IMR-90 (cell line): ENCODE results near the gene NINJ2. TPM values are rescaled to one million over a fixed set of nuclear protein-coding genes. Genes with fewer than 3 reads are reported as not detected.

Source experiments
- ATAC-seq: fragments of 200-7000 bp; cut with Tn5 transposase; 2 replicates; pipeline ENCODE4 v1.9.1; 2020; ENCODE audit warnings: low read depth, mild to moderate bottlenecking, moderate library complexity
- BruUV-seq: library from RNA; stranded (reverse); fragments of 400-500 nt; replicated peaks from 2 replicates; lab custom pipeline; 2021; lab: Mats Ljungman, UMichigan
- CTCF ChIA-PET: fragments of 300-600 bp; formaldehyde crosslinking; extraction: SDS; loops from one replicate; lab custom pipeline; 2021; ENCODE audit warnings: antibody characterized with exemption; lab: Yijun Ruan, JAX
- POLR2A ChIA-PET: fragments of 300-600 bp; sonication (Branson Sonifier 250); formaldehyde crosslinking; loops from one replicate; lab custom pipeline; 2022; ENCODE audit warnings: antibody characterized with exemption; ENCODE audit not compliant: unreplicated experiment; lab: Charles Lee
- DNase-seq: peaks from one replicate; pipeline ENCODE4 v3.0.0; 2013
- H2AFZ ChIP-seq: replicated peaks from 2 replicates; pipeline ENCODE3; 2013; ENCODE audit warnings: low read length, mild to moderate bottlenecking; ENCODE audit not compliant: poor library complexity
- H2AK5ac ChIP-seq: 2 replicates; pipeline ENCODE4 v1.6.1; 2013; ENCODE audit warnings: low read depth, low read length, inconsistent platforms
- H2AK9ac ChIP-seq: replicated peaks from 2 replicates; pipeline ENCODE3; 2013; ENCODE audit warnings: mild to moderate bottlenecking, low read depth, low read length, moderate library complexity; ENCODE audit not compliant: poor library complexity
- H2BK120ac ChIP-seq: 2 replicates; pipeline ENCODE4 v1.6.1; 2013; ENCODE audit warnings: low read depth, low read length, inconsistent platforms
- H2BK15ac ChIP-seq: 3 replicates; pipeline ENCODE4 v1.6.1; 2013; ENCODE audit warnings: low read depth, low read length, inconsistent platforms
- H2BK20ac ChIP-seq: 2 replicates; pipeline ENCODE4 v1.6.1; 2013; ENCODE audit warnings: low read depth, mild to moderate bottlenecking, inconsistent platforms, low read length, moderate library complexity
- H2BK5ac ChIP-seq: 2 replicates; pipeline ENCODE4 v1.6.1; 2013; ENCODE audit warnings: mild to moderate bottlenecking, low read depth, low read length, inconsistent platforms; ENCODE audit not compliant: poor library complexity, severe bottlenecking
- H3K14ac ChIP-seq: replicated peaks from 2 replicates; pipeline ENCODE4 v1.6.1; 2013; ENCODE audit warnings: low read depth, low read length, inconsistent platforms
- H3K18ac ChIP-seq: 2 replicates; pipeline ENCODE4 v1.6.1; 2013; ENCODE audit warnings: low read depth, low read length, control low read depth
- H3K23ac ChIP-seq: 2 replicates; pipeline ENCODE4 v1.6.1; 2013; ENCODE audit warnings: low read depth, low read length, inconsistent platforms
- H3K27ac ChIP-seq: 2 replicates; pipeline ENCODE4 v1.5.1; 2013; ENCODE audit warnings: mild to moderate bottlenecking, control low read depth, low read length; ENCODE audit not compliant: insufficient read depth
- H3K27me3 ChIP-seq: 2 replicates; pipeline ENCODE4 v1.6.1; 2013; ENCODE audit warnings: low read length; ENCODE audit not compliant: control insufficient read depth, insufficient read depth
- H3K36me3 ChIP-seq: 2 replicates; pipeline ENCODE4 v1.6.1; 2013; ENCODE audit warnings: low read length, mixed read lengths; ENCODE audit not compliant: control insufficient read depth, insufficient read depth
- H3K4ac ChIP-seq: 2 replicates; pipeline ENCODE4 v1.6.1; 2013; ENCODE audit warnings: low read depth, low read length, inconsistent platforms
- H3K4me1 ChIP-seq: 2 replicates; pipeline ENCODE4 v1.6.1; 2013; ENCODE audit warnings: low read length, mixed read lengths; ENCODE audit not compliant: control insufficient read depth, insufficient read depth
- H3K4me2 ChIP-seq: 2 replicates; pipeline ENCODE4 v1.6.1; 2013; ENCODE audit warnings: low read depth, mild to moderate bottlenecking, control low read depth, low read length, moderate library complexity
- H3K4me3 ChIP-seq: 2 replicates; pipeline ENCODE4 v1.5.1; 2013; ENCODE audit warnings: low read depth, mild to moderate bottlenecking, control low read depth, low read length, moderate library complexity; ENCODE audit not compliant: insufficient read depth
- H3K56ac ChIP-seq: 2 replicates; pipeline ENCODE4 v1.6.1; 2013; ENCODE audit warnings: low read length, inconsistent platforms; ENCODE audit not compliant: insufficient read depth; ENCODE audit errors: extremely low read depth
- H3K79me1 ChIP-seq, 2 experiments: 2 replicates each; pipeline ENCODE4 v1.6.1; 2013; ENCODE audit warnings: low read length in 2 of 2, inconsistent platforms in 1 of 2, low read depth in 1 of 2
- H3K9ac ChIP-seq: 2 replicates; pipeline ENCODE4 v1.6.1; 2013; ENCODE audit warnings: low read depth, low read length, control low read depth
- H3K9me1 ChIP-seq: 2 replicates; pipeline ENCODE4 v1.6.1; 2013; ENCODE audit warnings: low read length, inconsistent platforms; ENCODE audit not compliant: insufficient read depth
- H3K9me3 ChIP-seq: 2 replicates; pipeline ENCODE4 v1.6.1; 2013; ENCODE audit warnings: low read length; ENCODE audit not compliant: control insufficient read depth, insufficient read depth
- H4K20me1 ChIP-seq: 2 replicates; pipeline ENCODE4 v1.6.1; 2013; ENCODE audit warnings: low read length, inconsistent platforms; ENCODE audit not compliant: insufficient read depth
- H4K5ac ChIP-seq: 2 replicates; pipeline ENCODE4 v1.6.1; 2013; ENCODE audit warnings: mild to moderate bottlenecking, low read depth, low read length, control low read depth
- H4K8ac ChIP-seq, 2 experiments: 2 replicates each; pipeline ENCODE4 v1.6.1; 2013; ENCODE audit warnings: low read depth in 2 of 2, low read length in 2 of 2, control low read depth in 1 of 2, inconsistent platforms in 1 of 2
- H4K91ac ChIP-seq: 2 replicates; pipeline ENCODE4 v1.6.1; 2013; ENCODE audit warnings: low read depth, low read length, inconsistent platforms; ENCODE audit not compliant: insufficient read depth
- BHLHE40 ChIP-seq: fragments of 150-350 bp; IDR thresholded peaks from 2 replicates; pipeline ENCODE4 v1.6.1; 2016; ENCODE audit warnings: mild to moderate bottlenecking, low read depth, low read length
- CEBPB ChIP-seq: IDR thresholded peaks from 2 replicates; pipeline ENCODE4 v1.6.1; 2012; ENCODE audit warnings: low read depth, low read length, improper control_type of control experiment
- FOS ChIP-seq: fragments of 150-350 bp; IDR thresholded peaks from 2 replicates; pipeline ENCODE4 v1.6.1; 2016; ENCODE audit warnings: low read depth, low read length
- MAFK ChIP-seq: IDR thresholded peaks from 2 replicates; pipeline ENCODE4 v1.6.1; 2012; ENCODE audit warnings: low read depth, low read length, improper control_type of control experiment
- MAZ ChIP-seq: IDR thresholded peaks from 2 replicates; pipeline ENCODE4 v1.6.1; 2012; ENCODE audit warnings: low read depth, mild to moderate bottlenecking, low read length, improper control_type of control experiment, moderate library complexity, borderline replicate concordance
- NFE2L2 ChIP-seq: fragments of 150-350 bp; IDR thresholded peaks from 2 replicates; pipeline ENCODE4 v1.6.1; 2016; ENCODE audit warnings: low read depth, mild to moderate bottlenecking, low read length
- POLR2A ChIP-seq: IDR thresholded peaks from 2 replicates; pipeline ENCODE4 v1.6.1; 2012; ENCODE audit warnings: mild to moderate bottlenecking, low read depth, low read length
- RAD21 ChIP-seq: IDR thresholded peaks from 2 replicates; pipeline ENCODE4 v1.6.1; 2012; ENCODE audit warnings: low read length, improper control_type of control experiment
- RCOR1 ChIP-seq: IDR thresholded peaks from 2 replicates; pipeline ENCODE4 v1.6.1; 2012; ENCODE audit warnings: mild to moderate bottlenecking, low read length, improper control_type of control experiment; ENCODE audit not compliant: insufficient replicate concordance
- SMC3 ChIP-seq: fragments of 150-350 bp; IDR thresholded peaks from 2 replicates; pipeline ENCODE4 v1.6.1; 2016; ENCODE audit warnings: low read depth, mild to moderate bottlenecking, antibody characterized with exemption, low read length, moderate library complexity
- USF2 ChIP-seq: fragments of 150-350 bp; IDR thresholded peaks from 2 replicates; pipeline ENCODE4 v1.6.1; 2017; ENCODE audit warnings: mild to moderate bottlenecking, antibody characterized with exemption, low read length, low read depth
- WGBS, 2 experiments: methylation state at CpG; one replicate each; pipeline versions ENCODE4 v1.1.5 to v1.1.7; 2013; ENCODE audit warnings: missing lambda C conversion rate in 2 of 2; ENCODE audit not compliant: insufficient read length in 1 of 2; ENCODE audit errors: extremely low coverage in 2 of 2; 5-methylcytosine and 5-hydroxymethylcytosine counted together
- dilution Hi-C: fragments of 300-500 bp; cut with HindIII; formaldehyde crosslinking; loops from one replicate; pipeline ENCODE4 v1.14.3; 2018; ENCODE audit warnings: low sequenced_read_pairs; ENCODE audit not compliant: unreplicated experiment
- in situ Hi-C: fragments of 300-500 bp; cut with MboI; formaldehyde crosslinking; loops from 3 replicates; pipeline ENCODE4 v1.14.3; 2019; ENCODE audit warnings: low sequenced_read_pairs, inconsistent platforms, mixed read lengths
- intact Hi-C: fragments of 100-400 bp; cut with micrococcal nuclease; formaldehyde crosslinking; loops from 2 replicates; pipeline ENCODE4 v1.10.0; 2022
- polyA plus RNA-seq, 3 experiments: library from polyadenylated mRNA; depleted of rRNA; stranded (reverse); fragments of >200 nt; gene quantifications; 2 replicates each; pipeline ENCODE4 v1.2.3, GENCODE V29; 2012; ENCODE audit warnings: low replicate concordance in 1 of 3
- total RNA-seq: library from RNA; depleted of rRNA; stranded (reverse); fragments of >200 nt; gene quantifications from 2 replicates; pipeline ENCODE4 v1.2.3, GENCODE V29; 2012
- TF ChIP-seq, protein P1 (sequence below): conservative IDR thresholded peaks from 2 replicates; pipeline ENCODE4 v1.5.1; 2012; ENCODE audit warnings: mild to moderate bottlenecking, low read depth, low read length, improper control_type of control experiment

Gene NINJ2
- total and polyA plus RNA-seq, 2 of the 4 experiments (the other 2 are of a cell fraction): not detected

GRCh38 chr12:524167-524951 is 138.9 kb downstream of the NINJ2 start (continued):
- no peak for TF ChIP-seq USF2

GRCh38 chr12:522692-523378 is 140.4 kb downstream of the NINJ2 start:
- no TSS peak for BruUV-seq
- WGBS, 2 experiments: 100% methylated on average over 1 of the region's 7 CpGs; no CpG with 5 or more reads in 1 of the 2 experiments
- intact Hi-C loops (no loop called here), in situ Hi-C loops (no loop called here), dilution Hi-C loops (no loop called here)
- Histone ChIP-seq H3K18ac (no peak overlapping the region), H3K36me3 (no peaks in the 10 kb centered on the region), H2BK5ac (no peak overlapping the region), H2AFZ (no peak overlapping the region), H2BK15ac (no peak overlapping the region), H3K23ac (no peak overlapping the region), H4K91ac (no peak overlapping the region), H3K27me3 (peaks cover 67% of the 10 kb centered on the region), H3K4me2 (no peak overlapping the region), H3K9me3 (no peaks in the 10 kb centered on the region), H3K79me1 (no peaks in the 10 kb centered on the region), H3K56ac (no peak overlapping the region), H3K4ac (no peak overlapping the region), H2AK9ac (no peak overlapping the region), H3K9me1 (0 out of 2 replicates have a peak, but pooled peaks cover 3% of the 10 kb centered on the region), H3K4me1 (no peaks in the 10 kb centered on the region), H2BK20ac (no peak overlapping the region), H3K9ac (no peak overlapping the region), H3K14ac (no peak overlapping the region), H3K27ac (no peak overlapping the region), H3K4me3 (no peak overlapping the region), H4K8ac (no peak overlapping the region), H4K5ac (no peak overlapping the region), H2BK120ac (no peak overlapping the region), H2AK5ac (no peak overlapping the region), H4K20me1 (no peaks in the 10 kb centered on the region)
- DNase-seq (no peak), ATAC-seq (no peak)
- POLR2A ChIA-PET: no interaction called here
- CTCF ChIA-PET: no interaction called here
- no peak for TF ChIP-seq USF2
- no peak for TF ChIP-seq MAZ
- no peak for TF ChIP-seq FOS
- TF ChIP-seq SMC3: no peak
- TF ChIP-seq BHLHE40: no peak
- TF ChIP-seq, protein P1, sequence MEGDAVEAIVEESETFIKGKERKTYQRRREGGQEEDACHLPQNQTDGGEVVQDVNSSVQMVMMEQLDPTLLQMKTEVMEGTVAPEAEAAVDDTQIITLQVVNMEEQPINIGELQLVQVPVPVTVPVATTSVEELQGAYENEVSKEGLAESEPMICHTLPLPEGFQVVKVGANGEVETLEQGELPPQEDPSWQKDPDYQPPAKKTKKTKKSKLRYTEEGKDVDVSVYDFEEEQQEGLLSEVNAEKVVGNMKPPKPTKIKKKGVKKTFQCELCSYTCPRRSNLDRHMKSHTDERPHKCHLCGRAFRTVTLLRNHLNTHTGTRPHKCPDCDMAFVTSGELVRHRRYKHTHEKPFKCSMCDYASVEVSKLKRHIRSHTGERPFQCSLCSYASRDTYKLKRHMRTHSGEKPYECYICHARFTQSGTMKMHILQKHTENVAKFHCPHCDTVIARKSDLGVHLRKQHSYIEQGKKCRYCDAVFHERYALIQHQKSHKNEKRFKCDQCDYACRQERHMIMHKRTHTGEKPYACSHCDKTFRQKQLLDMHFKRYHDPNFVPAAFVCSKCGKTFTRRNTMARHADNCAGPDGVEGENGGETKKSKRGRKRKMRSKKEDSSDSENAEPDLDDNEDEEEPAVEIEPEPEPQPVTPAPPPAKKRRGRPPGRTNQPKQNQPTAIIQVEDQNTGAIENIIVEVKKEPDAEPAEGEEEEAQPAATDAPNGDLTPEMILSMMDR: no peak
- TF ChIP-seq RAD21: no peak
- TF ChIP-seq CEBPB: no peak
- TF ChIP-seq NFE2L2: no peak
- no peak for TF ChIP-seq RCOR1
- TF ChIP-seq POLR2A: no peak
- no peak for TF ChIP-seq MAFK
